Measurements from ENCODE around the gene TUBB3.

DNA sequence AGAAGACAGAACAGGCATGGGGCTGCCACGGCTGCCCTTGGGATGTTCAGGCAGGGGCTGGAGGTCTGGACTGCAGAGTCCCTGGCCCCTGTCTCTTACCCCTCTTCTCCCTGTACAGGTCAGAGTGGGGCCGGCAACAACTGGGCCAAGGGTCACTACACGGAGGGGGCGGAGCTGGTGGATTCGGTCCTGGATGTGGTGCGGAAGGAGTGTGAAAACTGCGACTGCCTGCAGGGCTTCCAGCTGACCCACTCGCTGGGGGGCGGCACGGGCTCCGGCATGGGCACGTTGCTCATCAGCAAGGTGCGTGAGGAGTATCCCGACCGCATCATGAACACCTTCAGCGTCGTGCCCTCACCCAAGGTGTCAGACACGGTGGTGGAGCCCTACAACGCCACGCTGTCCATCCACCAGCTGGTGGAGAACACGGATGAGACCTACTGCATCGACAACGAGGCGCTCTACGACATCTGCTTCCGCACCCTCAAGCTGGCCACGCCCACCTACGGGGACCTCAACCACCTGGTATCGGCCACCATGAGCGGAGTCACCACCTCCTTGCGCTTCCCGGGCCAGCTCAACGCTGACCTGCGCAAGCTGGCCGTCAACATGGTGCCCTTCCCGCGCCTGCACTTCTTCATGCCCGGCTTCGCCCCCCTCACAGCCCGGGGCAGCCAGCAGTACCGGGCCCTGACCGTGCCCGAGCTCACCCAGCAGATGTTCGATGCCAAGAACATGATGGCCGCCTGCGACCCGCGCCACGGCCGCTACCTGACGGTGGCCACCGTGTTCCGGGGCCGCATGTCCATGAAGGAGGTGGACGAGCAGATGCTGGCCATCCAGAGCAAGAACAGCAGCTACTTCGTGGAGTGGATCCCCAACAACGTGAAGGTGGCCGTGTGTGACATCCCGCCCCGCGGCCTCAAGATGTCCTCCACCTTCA is 11.7 kb downstream of the TUBB3 start:
- TF ChIP-seq, protein P1, sequence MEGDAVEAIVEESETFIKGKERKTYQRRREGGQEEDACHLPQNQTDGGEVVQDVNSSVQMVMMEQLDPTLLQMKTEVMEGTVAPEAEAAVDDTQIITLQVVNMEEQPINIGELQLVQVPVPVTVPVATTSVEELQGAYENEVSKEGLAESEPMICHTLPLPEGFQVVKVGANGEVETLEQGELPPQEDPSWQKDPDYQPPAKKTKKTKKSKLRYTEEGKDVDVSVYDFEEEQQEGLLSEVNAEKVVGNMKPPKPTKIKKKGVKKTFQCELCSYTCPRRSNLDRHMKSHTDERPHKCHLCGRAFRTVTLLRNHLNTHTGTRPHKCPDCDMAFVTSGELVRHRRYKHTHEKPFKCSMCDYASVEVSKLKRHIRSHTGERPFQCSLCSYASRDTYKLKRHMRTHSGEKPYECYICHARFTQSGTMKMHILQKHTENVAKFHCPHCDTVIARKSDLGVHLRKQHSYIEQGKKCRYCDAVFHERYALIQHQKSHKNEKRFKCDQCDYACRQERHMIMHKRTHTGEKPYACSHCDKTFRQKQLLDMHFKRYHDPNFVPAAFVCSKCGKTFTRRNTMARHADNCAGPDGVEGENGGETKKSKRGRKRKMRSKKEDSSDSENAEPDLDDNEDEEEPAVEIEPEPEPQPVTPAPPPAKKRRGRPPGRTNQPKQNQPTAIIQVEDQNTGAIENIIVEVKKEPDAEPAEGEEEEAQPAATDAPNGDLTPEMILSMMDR (IDR thresholded peaks at IDR 0.05) = no peak
- TF ChIP-seq POLR2AphosphoS5 (IDR thresholded peaks at IDR 0.05) = no peak
- TF ChIP-seq POLR2A (IDR thresholded peaks at IDR 0.05) = no peak

Measured in breast epithelium (tissue), 3 donors.